Stimulated activated CD8-positive, alpha-beta memory T cell treated with anti-CD3 and anti-CD28 coated beads, Interleukin-12 subunit alpha, Interleukin-12 subunit beta, amount 100 ng/mL, for 1 hour (primary cell): ENCODE measurements around the gene LSM14B.

Experiments
- DNase-seq: peaks from one replicate; pipeline ENCODE4 v3.0.0-alpha.2; 2020; ENCODE audit warnings: low read depth

LSM14B gene

GRCh38 chr20:62183426-62184142 lies 61.3 kb downstream of the LSM14B start:
- DNase-seq, result no peak
